Right lobe of liver (tissue), 6 donors: ENCODE data around the gene SPOCK2. TPM values are rescaled to one million over a fixed set of nuclear protein-coding genes. Genes with fewer than 3 reads are reported as not detected.

Experiments
- ATAC-seq, 4 donors: fragments of 200-7000 bp; cut with Tn5 transposase; one replicate each; pipeline ENCODE4 v1.9.1; 2020; ENCODE audit warnings: mild to moderate bottlenecking in 4 of 4, moderate library complexity in 4 of 4
- DNase-seq, 3 donors: peaks; one replicate each; pipeline ENCODE4 v3.0.0-alpha.2; 2020
- H3K27ac ChIP-seq, 3 donors: fragments of 200-600 bp; one replicate each; pipeline ENCODE4 v1.8.0; 2022
- H3K27me3 ChIP-seq, 2 donors: fragments of 200-600 bp; one replicate each; pipeline ENCODE4 v1.8.0; 2022
- H3K36me3 ChIP-seq, 4 donors: fragments of 200-600 bp; sonication (generic) in 1 of 4; one replicate each; pipeline versions ENCODE4 v1.5.1 to v1.8.0; 2017 to 2022; ENCODE audit warnings: control low read depth in 1 of 4
- H3K4me1 ChIP-seq, 4 donors: fragments of 200-600 bp; sonication (generic) in 1 of 4; one replicate each; pipeline versions ENCODE4 v1.5.1 to v1.8.0; 2017 to 2022; ENCODE audit warnings: control low read depth in 1 of 4
- H3K4me3 ChIP-seq, 3 donors: fragments of 200-600 bp; one replicate each; pipeline ENCODE4 v1.8.0; 2022
- H3K9me3 ChIP-seq, 4 donors: fragments of 200-600 bp; sonication (generic) in 1 of 4; one replicate each; pipeline versions ENCODE4 v1.5.1 to v1.8.0; 2017 to 2022; ENCODE audit warnings: control low read depth in 1 of 4
- POLR2A ChIP-seq: fragments of 450-650 bp; IDR thresholded peaks from one replicate; pipeline ENCODE4 v1.6.1; 2017; ENCODE audit warnings: antibody characterized with exemption, mild to moderate bottlenecking
- WGBS: methylation state at CpG from one replicate; pipeline ENCODE4 v1.1.6; 2018; ENCODE audit warnings: low coverage, low lambda C conversion rate; ENCODE audit not compliant: insufficient coverage; ENCODE audit errors: missing lambda C conversion rate; 5-methylcytosine and 5-hydroxymethylcytosine counted together
- intact Hi-C, 2 donors: fragments of 100-400 bp; cut with DNase I; formaldehyde crosslinking; loops; one replicate each; pipeline versions ENCODE4 v1.11.2 to v1.14.1; 2022
- total RNA-seq, 6 experiments: library from RNA; depleted of rRNA in 2 of 6; stranded (reverse); fragments of >200 nt in 2 of 6; fragmentation: NEBNext Ultra II Directional in 3 of 6; extraction: Animal tissue kit (Norgen Biotek cat#: 25700) in 3 of 6; gene quantifications; one replicate each; pipeline versions ENCODE4 v1.1.0 to v1.2.4, GENCODE V29; 2016 to 2023
- TF ChIP-seq, protein P1 (sequence below), 4 donors: fragments of 200-600 bp in 3 of 4; fragments of 450-650 bp in 1 of 4; IDR thresholded peaks; one replicate each; pipeline versions ENCODE4 v1.5.1 to v1.8.0; 2016 to 2022; ENCODE audit warnings: antibody characterized with exemption in 4 of 4, mild to moderate bottlenecking in 2 of 4
- donor health status: DM: no; HTN: yes; CAD: no.
- donor health status: DM: no; HTN: no; CAD: no.
- donor health status: DM: no; HTN: no; CAD: no.
- donor health status: DM: no; HTN: yes; CAD: no.
- donor health status: DM: no; HTN: yes; CAD: no.

The SPOCK2 gene
- total RNA-seq, 6 experiments from 2014 or later: 0.72 to 3.0 (median 1.2) TPM

DNA sequence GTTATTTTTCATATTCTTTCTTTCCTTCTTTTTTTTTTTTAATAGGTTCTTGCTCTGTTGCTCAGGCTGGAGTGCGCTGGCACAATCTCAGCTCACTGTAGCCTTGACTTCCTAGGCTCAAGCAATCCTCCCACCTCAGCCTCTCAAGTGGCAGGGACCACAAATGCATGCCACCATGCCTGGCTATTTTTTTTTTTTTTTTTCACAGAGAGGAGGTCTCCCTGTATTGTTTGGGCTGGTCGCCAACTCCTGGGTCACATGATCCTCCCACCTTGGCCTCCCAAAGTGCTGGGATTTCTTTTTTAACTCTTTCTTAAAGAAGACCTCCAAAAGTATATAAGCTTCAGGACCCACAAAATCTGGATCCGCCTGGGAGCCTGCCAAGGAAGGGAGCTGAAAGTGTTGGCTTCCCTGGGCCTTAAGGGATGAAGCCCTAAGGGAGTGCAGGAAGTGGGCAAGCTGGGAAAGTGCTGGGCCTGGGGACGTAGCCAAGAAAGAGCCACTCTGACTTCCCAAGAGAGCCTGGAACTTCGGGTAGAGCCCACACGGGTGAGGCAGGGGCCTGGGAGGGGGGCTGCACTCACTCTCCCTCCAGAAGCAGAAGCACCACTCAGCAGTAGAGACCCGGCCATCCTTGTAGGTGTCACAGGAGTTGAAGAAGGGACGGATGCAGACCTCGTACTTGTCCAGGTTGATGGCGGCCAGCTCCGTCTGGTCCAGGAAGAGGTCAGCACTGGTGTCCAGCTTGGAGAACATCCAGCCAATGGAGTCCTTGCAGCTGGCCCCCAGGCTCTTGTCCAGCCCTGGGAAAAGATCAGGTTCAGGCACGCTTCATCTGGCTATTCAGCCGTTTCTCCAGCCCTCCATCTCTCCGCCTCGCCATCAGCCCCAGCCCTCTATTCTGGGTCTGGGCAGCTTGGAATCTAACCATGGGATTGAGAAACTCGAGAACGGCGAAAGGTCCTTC lies 21.8 kb downstream of the SPOCK2 start:
- TF ChIP-seq POLR2A: no peak
- TF ChIP-seq, protein P1, sequence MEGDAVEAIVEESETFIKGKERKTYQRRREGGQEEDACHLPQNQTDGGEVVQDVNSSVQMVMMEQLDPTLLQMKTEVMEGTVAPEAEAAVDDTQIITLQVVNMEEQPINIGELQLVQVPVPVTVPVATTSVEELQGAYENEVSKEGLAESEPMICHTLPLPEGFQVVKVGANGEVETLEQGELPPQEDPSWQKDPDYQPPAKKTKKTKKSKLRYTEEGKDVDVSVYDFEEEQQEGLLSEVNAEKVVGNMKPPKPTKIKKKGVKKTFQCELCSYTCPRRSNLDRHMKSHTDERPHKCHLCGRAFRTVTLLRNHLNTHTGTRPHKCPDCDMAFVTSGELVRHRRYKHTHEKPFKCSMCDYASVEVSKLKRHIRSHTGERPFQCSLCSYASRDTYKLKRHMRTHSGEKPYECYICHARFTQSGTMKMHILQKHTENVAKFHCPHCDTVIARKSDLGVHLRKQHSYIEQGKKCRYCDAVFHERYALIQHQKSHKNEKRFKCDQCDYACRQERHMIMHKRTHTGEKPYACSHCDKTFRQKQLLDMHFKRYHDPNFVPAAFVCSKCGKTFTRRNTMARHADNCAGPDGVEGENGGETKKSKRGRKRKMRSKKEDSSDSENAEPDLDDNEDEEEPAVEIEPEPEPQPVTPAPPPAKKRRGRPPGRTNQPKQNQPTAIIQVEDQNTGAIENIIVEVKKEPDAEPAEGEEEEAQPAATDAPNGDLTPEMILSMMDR (IDR thresholded peaks at IDR 0.05): no peak
- Histone ChIP-seq H3K4me1 (peaks cover 0 to 8% (median 2%) of the 10 kb centered on the region in 4 donors), H3K27ac (no peak overlapping the region), H3K9me3 (no peaks in the 10 kb centered on the region), H3K27me3 (no peaks in the 10 kb centered on the region), H3K4me3 (no peak overlapping the region), H3K36me3 (no peaks in the 10 kb centered on the region)
- no peak for DNase-seq
- 91% methylated on average over 3 of the region's 18 CpGs for WGBS
- ATAC-seq: no peak
- intact Hi-C loops: no loop called here

GRCh38 chr10:72065439-72066025 lies 22.8 kb downstream of the SPOCK2 start:
- intact Hi-C loops: no loop called here
- no peaks in the 10 kb centered on the region for H3K36me3 ChIP-seq
- DNase-seq (no peak), ATAC-seq (no peak)
- H3K27me3 ChIP-seq: no peaks in the 10 kb centered on the region
- 82% methylated on average over 8 of the region's 13 CpGs for WGBS
- TF ChIP-seq POLR2A: no peak
- no peak overlapping the region for H3K4me3 ChIP-seq
- H3K9me3 ChIP-seq: no peaks in the 10 kb centered on the region
- H3K4me1 ChIP-seq: peaks cover 0 to 8% (median 2%) of the 10 kb centered on the region in 4 donors
- H3K27ac ChIP-seq: no peak overlapping the region

DNA sequence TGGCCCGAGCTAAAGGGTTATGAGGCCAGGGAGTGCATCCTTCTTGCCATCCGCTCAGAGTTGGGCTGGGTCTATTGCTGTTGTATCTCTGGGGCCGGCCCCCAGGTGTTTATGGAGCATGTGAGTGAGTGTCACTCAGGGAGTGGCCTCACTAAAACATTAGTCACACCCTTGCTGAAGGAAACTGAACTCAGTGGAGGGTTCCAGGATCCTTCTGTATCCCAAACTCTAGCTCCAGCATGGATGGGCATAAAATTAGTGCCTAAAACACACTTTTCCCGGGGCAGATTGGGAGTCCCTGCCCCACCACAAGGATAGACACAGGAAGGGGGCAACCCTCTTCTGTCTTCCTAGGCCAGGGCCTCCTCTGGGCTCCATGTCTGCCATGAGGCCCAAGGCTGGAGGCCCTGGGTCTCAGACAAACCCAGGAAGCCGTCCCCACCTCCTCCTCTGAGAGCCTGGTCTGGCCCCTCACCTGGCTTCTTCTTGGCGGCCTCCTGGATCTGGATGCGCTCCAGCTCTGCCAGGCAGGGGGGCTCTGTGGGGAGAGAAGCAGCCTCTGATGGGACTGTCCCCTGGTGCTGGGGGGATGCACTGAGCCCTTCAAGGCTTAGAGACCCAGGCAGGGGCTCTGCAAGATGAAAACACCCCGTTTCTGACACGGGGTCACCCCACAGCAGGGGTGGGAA lies 24.5 kb downstream of the SPOCK2 start:
- ATAC-seq (no peak), DNase-seq (no peak)
- no peak overlapping the region for H3K27ac ChIP-seq
- TF ChIP-seq, protein P1 (IDR thresholded peaks at IDR 0.05): no peak
- TF ChIP-seq POLR2A: no peak
- WGBS: 72% methylated on average over 5 of the region's 9 CpGs
- H3K36me3 ChIP-seq: no peaks in the 10 kb centered on the region
- H3K4me1 ChIP-seq: peaks cover 0 to 4% (median 2%) of the 10 kb centered on the region in 4 donors
- H3K9me3 ChIP-seq: no peaks in the 10 kb centered on the region
- H3K4me3 ChIP-seq: no peak overlapping the region
- H3K27me3 ChIP-seq: no peaks in the 10 kb centered on the region
- intact Hi-C loops: no loop called here

DNA sequence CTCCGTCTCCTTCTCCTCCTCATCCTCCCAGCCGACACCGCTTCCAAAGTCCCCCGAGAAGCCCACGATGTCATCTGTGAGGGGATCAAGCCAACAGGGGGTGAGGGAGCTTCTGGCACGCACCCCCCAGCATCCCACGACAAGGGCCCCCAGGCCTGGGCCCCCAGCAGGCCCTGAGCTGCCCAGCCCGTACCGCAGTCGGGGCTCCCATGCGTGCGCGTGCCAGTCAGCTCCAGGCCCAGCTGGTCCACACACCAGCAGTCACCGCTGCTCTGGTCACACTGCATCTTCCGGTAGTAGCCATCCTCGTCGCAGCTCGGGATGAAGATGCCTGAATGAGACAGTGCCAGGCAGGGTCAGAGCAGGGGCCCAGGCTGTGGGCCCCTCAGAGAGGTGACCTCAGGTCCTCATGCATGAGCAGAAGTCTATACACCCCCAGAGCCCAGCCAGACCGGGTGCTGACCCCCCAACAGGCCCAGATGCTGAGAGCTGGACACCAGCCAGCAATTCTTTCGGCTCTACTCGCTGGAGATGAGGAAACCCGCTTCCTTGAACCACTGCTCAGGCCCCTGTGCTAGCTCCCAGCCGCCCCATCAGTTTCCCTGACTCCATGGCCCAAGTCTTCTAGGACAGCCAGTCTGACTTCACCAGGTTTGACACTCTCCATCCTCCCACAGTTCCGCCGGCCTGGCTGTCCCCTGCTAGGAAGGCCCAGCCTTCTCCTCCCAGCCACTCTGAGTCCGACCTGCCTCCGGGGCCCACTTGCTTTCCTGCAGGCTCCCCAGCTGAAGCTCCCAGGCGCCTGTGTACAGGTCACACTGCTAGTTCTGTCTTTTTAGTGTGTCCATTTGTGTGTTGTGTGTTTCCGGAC lies 25.3 kb downstream of the SPOCK2 start:
- TF ChIP-seq, protein P1 (IDR thresholded peaks at IDR 0.05): no peak
- no peak for TF ChIP-seq POLR2A
- intact Hi-C loops: no loop called here
- no peaks in the 10 kb centered on the region for H3K9me3 ChIP-seq
- no peak for ATAC-seq
- no peak overlapping the region for H3K4me3 ChIP-seq
- WGBS: 84% methylated on average over 8 of the region's 29 CpGs
- H3K4me1 ChIP-seq: no peaks in the 10 kb centered on the region
- no peak for DNase-seq
- H3K27ac ChIP-seq: no peak overlapping the region
- no peaks in the 10 kb centered on the region for H3K36me3 ChIP-seq
- no peaks in the 10 kb centered on the region for H3K27me3 ChIP-seq
